Measurements from ENCODE around the gene ASAP2.

Gene ASAP2

DNA sequence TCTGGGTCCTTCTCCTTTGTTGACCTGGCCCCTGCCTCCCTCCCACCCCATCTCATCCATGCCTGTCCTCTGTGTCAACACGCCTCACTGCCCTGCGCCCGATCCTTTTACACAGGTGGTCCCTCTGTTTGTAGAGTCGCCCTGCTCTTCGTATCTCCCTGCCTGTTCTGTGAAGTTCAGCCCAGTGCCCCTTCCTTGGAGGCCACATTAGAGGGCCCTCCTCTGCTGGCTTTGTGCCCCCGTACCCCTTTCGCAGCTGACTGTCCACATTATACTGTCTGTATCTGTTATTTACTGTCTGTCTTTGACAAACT lies 25.5 kb downstream of the ASAP2 start:
- FAIRE-seq (no peak), DNase-seq (ENCODE audit: insufficient read length, low spot score) (no peak)
- TF ChIP-seq, protein P1, sequence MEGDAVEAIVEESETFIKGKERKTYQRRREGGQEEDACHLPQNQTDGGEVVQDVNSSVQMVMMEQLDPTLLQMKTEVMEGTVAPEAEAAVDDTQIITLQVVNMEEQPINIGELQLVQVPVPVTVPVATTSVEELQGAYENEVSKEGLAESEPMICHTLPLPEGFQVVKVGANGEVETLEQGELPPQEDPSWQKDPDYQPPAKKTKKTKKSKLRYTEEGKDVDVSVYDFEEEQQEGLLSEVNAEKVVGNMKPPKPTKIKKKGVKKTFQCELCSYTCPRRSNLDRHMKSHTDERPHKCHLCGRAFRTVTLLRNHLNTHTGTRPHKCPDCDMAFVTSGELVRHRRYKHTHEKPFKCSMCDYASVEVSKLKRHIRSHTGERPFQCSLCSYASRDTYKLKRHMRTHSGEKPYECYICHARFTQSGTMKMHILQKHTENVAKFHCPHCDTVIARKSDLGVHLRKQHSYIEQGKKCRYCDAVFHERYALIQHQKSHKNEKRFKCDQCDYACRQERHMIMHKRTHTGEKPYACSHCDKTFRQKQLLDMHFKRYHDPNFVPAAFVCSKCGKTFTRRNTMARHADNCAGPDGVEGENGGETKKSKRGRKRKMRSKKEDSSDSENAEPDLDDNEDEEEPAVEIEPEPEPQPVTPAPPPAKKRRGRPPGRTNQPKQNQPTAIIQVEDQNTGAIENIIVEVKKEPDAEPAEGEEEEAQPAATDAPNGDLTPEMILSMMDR (IDR thresholded peaks at IDR 0.05; ENCODE audit: insufficient read depth, missing control alignments) = no peak

- DNase-seq (ENCODE audit: insufficient read length, low spot score) = no peak
- TF ChIP-seq, protein P1 (IDR thresholded peaks at IDR 0.05; ENCODE audit: insufficient read depth, missing control alignments) = no peak
- FAIRE-seq = no peak
These were observed 26.3 kb downstream of the ASAP2 start for GRCh38 chr2:9232886-9233285.

- TF ChIP-seq, protein P1 (IDR thresholded peaks at IDR 0.05; ENCODE audit: insufficient read depth, missing control alignments) = no peak
- DNase-seq (ENCODE audit: insufficient read length, low spot score) (no peak), FAIRE-seq (no peak)
These were observed 28.1 kb downstream of the ASAP2 start for GRCh38 chr2:9234680-9235146.

DNA sequence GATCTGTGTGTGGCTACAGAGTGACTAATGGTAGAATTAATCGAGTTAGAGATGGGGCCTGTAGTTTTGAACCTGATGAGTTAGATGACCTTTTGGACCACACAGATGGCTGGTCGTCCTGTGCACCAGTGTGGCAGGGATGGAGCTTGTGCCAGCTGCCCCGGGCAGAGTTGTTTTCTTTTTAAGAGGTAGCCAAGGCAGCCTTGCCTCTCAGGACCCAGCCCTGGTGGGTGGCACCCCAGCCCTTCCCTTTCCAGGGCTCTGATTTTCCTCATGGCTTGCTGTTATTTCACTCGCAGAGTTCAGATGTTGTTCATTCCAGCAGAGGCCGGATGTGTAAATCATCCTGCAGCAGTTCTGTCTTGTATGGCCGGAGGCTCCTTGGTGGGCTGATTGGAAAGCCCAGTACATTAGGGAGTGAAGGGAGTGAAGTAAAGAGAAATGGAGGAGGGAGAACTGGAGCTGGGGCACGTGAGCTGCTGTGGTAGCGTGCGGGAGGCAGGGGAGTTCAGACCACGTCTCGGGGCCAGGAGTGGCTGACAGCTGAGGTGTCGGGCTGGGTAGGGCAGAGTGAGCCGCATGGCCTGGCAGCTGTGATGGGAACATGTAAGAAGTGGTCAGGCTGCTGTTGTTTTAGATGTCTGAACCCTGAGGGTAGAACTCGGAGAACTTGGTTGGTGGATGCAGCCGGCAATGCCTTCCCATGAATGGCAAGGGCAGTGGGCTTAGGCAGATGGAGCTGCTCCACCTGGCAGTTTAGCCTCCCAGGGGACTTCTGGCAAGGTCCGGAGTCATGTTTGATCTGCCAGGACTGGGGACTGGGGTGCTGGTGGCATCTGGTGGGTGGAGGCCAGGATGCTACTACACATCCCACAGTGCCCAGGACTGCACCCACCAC lies 28.8 kb downstream of the ASAP2 start:
- FAIRE-seq (no peak), DNase-seq (ENCODE audit: insufficient read length, low spot score) (no peak)
- TF ChIP-seq, protein P1 (IDR thresholded peaks at IDR 0.05; ENCODE audit: insufficient read depth, missing control alignments) = no peak

GRCh38 chr2:9236045-9236344 lies 29.4 kb downstream of the ASAP2 start:
- TF ChIP-seq, protein P1 (IDR thresholded peaks at IDR 0.05; ENCODE audit: insufficient read depth, missing control alignments) = no peak
- FAIRE-seq (no peak), DNase-seq (ENCODE audit: insufficient read length, low spot score) (no peak)

- DNase-seq (ENCODE audit: insufficient read length, low spot score) (no peak), FAIRE-seq (no peak)
- TF ChIP-seq, protein P1 (IDR thresholded peaks at IDR 0.05; ENCODE audit: insufficient read depth, missing control alignments) = no peak
These were observed 30.3 kb downstream of the ASAP2 start for GRCh38 chr2:9236867-9237266.

DNA sequence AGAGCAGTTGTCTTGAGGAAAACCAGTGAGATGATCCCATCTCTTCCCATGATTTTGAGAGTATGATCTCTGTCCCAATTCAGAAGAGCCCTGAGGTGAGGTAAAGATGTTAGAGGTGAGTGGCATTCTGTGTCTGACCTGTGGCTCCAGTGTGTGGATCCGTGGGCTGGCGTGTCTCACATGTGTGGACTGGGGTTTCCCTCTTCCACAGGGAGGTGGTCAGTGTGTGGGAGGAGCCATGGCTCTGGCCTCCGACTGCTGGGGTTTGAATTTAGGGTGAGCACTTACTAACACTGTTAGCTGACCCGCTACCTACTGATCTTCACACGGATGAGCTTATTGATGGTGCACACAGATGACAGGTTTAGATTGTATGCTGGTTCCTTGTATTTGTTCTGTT lies 31.2 kb downstream of the ASAP2 start:
- DNase-seq (ENCODE audit: insufficient read length, low spot score) = no peak
- TF ChIP-seq, protein P1 (IDR thresholded peaks at IDR 0.05; ENCODE audit: insufficient read depth, missing control alignments) = no peak
- no peak for FAIRE-seq
